Type B pancreatic cell (in vitro differentiated cells): ENCODE results near the gene NOP56. TPM values are rescaled to one million over a fixed set of nuclear protein-coding genes. Genes with fewer than 3 reads are reported as not detected.

Experiments used
- DNase-seq: peaks from one replicate; pipeline ENCODE4 v3.0.0; 2021; ENCODE audit warnings: mixed read lengths; ENCODE audit not compliant: unreplicated experiment; ENCODE audit errors: extremely low spot score
- H3K27ac Mint-ChIP-seq: 2 replicates; pipeline ENCODE4 v1.8.0; 2021; ENCODE audit warnings: mild to moderate bottlenecking, mixed read lengths
- H3K27me3 Mint-ChIP-seq: 2 replicates; pipeline ENCODE4 v1.8.0; 2021; ENCODE audit warnings: mixed read lengths
- H3K36me3 Mint-ChIP-seq: 2 replicates; pipeline ENCODE4 v1.8.0; 2021; ENCODE audit warnings: mixed read lengths
- H3K4me1 Mint-ChIP-seq: one replicate; pipeline ENCODE4 v1.8.0; 2021; ENCODE audit warnings: mixed read lengths; ENCODE audit not compliant: unreplicated experiment
- H3K4me3 Mint-ChIP-seq: 2 replicates; pipeline ENCODE4 v1.8.0; 2021; ENCODE audit warnings: mild to moderate bottlenecking, mixed read lengths
- H3K9me3 Mint-ChIP-seq: 2 replicates; pipeline ENCODE4 v1.8.0; 2021; ENCODE audit warnings: mixed read lengths
- CTCF ChIP-seq: fragments of 200-600 bp; sonication (generic); conservative IDR thresholded peaks from 2 replicates; pipeline ENCODE4 v1.5.0; 2021; ENCODE audit warnings: antibody characterized with exemption, mild to moderate bottlenecking
- microRNA-seq: library from miRNA; unstranded; fragments of <30 nt; microRNA quantifications from one replicate; pipeline ENCODE4, GENCODE V29; 2020
- total RNA-seq: library from RNA; stranded (reverse); gene quantifications from 2 replicates; pipeline ENCODE4 v1.2.1, GENCODE V29; 2021; ENCODE audit warnings: low replicate concordance

Gene NOP56
- total RNA-seq, 1 donor from 2014 or later: 364 TPM

- no peak overlapping the region for H3K27ac Mint-ChIP-seq
- no peaks in the 10 kb centered on the region for H3K36me3 Mint-ChIP-seq
- no peak overlapping the region for H3K4me3 Mint-ChIP-seq
- peak; percentile 58 for DNase-seq
- peaks cover 19% of the 10 kb centered on the region for H3K27me3 Mint-ChIP-seq
- TF ChIP-seq CTCF: no peak
- no peaks in the 10 kb centered on the region for H3K9me3 Mint-ChIP-seq
- H3K4me1 Mint-ChIP-seq: peaks cover 5% of the 10 kb centered on the region
Measured at GRCh38 chr20:2707353-2708072, 55.1 kb downstream of the NOP56 start.

Small RNAs within 50 kb of the gene (microRNA-seq; reads per million reads assigned to microRNA genes)
- 10.5 reads per million, percentile 33 among the genes with 10 or more reads in this experiment for gene MIR1292

Other genes starting within 250 kb of the NOP56 start
- gene SNRPB, start 181.8 kb upstream of the NOP56 start, total RNA-seq: 177 and 193 TPM in 2 replicates
- 10.0 and 16.6 TPM in 2 replicates for gene ZNF343, start 143.7 kb upstream of the NOP56 start, total RNA-seq
- not detected in 2 replicates for gene TMC2, start 116.1 kb upstream of the NOP56 start, total RNA-seq
- gene IDH3B, start 11.6 kb downstream of the NOP56 start, total RNA-seq: 85.6 and 101 TPM in 2 replicates
- 11.4 and 17.9 TPM in 2 replicates for gene EBF4, start 40.1 kb downstream of the NOP56 start, total RNA-seq
- 6.6 and 106 TPM in 2 replicates for gene CPXM1, start 148.0 kb downstream of the NOP56 start, total RNA-seq
- gene C20orf141, start 162.4 kb downstream of the NOP56 start, total RNA-seq: not detected in 2 replicates
- gene TMEM239, start 163.7 kb downstream of the NOP56 start, total RNA-seq: not detected in 2 replicates
- gene PCED1A, start 188.0 kb downstream of the NOP56 start, total RNA-seq: 47.5 and 79.6 TPM in 2 replicates
- gene VPS16, start 188.1 kb downstream of the NOP56 start, total RNA-seq: 31.8 and 49.9 TPM in 2 replicates
- gene PTPRA, start 220.8 kb downstream of the NOP56 start, total RNA-seq: 50.5 and 73.8 TPM in 2 replicates